ENCODE measurements around the gene CORO2A.

The CORO2A gene

GRCh38 chr9:98150721-98151120 lies 41.7 kb downstream of the CORO2A start:
- TF ChIP-seq, protein P1, sequence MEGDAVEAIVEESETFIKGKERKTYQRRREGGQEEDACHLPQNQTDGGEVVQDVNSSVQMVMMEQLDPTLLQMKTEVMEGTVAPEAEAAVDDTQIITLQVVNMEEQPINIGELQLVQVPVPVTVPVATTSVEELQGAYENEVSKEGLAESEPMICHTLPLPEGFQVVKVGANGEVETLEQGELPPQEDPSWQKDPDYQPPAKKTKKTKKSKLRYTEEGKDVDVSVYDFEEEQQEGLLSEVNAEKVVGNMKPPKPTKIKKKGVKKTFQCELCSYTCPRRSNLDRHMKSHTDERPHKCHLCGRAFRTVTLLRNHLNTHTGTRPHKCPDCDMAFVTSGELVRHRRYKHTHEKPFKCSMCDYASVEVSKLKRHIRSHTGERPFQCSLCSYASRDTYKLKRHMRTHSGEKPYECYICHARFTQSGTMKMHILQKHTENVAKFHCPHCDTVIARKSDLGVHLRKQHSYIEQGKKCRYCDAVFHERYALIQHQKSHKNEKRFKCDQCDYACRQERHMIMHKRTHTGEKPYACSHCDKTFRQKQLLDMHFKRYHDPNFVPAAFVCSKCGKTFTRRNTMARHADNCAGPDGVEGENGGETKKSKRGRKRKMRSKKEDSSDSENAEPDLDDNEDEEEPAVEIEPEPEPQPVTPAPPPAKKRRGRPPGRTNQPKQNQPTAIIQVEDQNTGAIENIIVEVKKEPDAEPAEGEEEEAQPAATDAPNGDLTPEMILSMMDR (IDR thresholded peaks at IDR 0.05; ENCODE audit: low read depth, low read length): no peak
- in situ Hi-C loops (cut with HindIII; ENCODE audit: low sequenced_read_pairs): no loop called here
- no peak for DNase-seq (ENCODE audit: low read depth, low spot score)
- H3K4me3 ChIP-seq (ENCODE audit: low read depth, low read length): no peak overlapping the region

DNA sequence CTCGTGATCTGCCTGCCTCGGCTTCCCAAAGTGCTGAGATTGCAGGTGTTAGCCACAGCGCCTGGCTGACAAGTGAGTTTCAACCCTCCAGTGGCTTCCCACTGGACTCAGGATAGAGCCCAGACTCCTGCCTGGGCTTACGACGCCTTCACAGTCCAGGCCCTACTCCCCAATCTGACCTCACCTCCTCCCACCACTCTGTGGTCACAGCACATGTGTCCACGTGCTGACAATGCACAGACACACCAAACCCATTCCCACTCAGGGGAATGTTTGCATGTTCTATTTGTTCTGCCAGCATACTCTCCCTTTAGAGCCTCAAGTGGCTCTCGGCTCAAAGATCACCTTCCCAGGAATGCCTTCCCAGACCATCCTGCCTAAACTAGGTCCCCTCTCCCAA lies 42.3 kb downstream of the CORO2A start:
- no peak overlapping the region for H3K4me3 ChIP-seq (ENCODE audit: low read depth, low read length)
- in situ Hi-C loops (cut with HindIII; ENCODE audit: low sequenced_read_pairs): no loop called here
- TF ChIP-seq, protein P1 (IDR thresholded peaks at IDR 0.05; ENCODE audit: low read depth, low read length): no peak
- DNase-seq (ENCODE audit: low read depth, low spot score): no peak

DNA sequence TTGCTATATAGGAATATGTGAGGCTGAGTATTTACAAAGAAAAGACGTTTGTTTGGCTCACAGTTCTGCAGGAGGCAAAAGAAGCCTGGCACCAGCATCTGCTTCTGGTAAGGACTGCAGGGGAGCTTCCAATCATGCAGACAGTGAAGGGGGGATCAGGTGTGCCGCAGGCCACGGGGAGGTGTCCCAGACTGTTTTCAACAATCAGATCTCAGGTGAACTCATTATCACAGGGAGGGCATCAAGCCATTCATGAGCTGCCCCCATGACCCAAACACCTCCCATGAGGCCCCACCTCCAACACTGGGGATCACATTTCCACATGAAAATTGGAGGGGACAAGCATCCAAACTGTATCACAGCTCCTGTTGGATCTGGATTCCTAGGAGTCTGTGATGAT lies 43.0 kb downstream of the CORO2A start:
- H3K4me3 ChIP-seq (ENCODE audit: low read depth, low read length): no peak overlapping the region
- in situ Hi-C loops (cut with HindIII; ENCODE audit: low sequenced_read_pairs): no loop called here
- no peak for DNase-seq (ENCODE audit: low read depth, low spot score)
- TF ChIP-seq, protein P1 (IDR thresholded peaks at IDR 0.05; ENCODE audit: low read depth, low read length): no peak

GRCh38 chr9:98148486-98148885 lies 44.0 kb downstream of the CORO2A start:
- no peak for DNase-seq (ENCODE audit: low read depth, low spot score)
- no peak overlapping the region for H3K4me3 ChIP-seq (ENCODE audit: low read depth, low read length)
- in situ Hi-C loops (cut with HindIII; ENCODE audit: low sequenced_read_pairs): no loop called here
- TF ChIP-seq, protein P1 (IDR thresholded peaks at IDR 0.05; ENCODE audit: low read depth, low read length): no peak

DNA sequence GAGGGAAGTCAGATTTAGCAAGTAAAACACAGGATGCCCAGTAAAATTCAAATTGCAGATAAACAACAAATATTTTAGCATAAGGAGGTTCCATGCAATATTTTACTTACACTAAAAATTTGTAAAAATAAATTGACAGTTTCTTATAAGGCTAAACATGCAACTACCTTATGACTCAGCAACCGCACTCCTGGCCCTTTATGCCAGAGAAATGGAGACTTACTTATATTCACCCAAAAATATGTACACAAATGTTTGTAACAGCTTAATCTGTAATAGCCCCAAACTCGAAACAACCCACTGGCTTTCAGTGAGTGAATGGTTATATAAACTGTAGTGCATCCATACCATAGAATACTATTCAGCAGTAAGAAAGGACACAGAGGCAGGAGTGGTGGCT lies 44.9 kb downstream of the CORO2A start:
- TF ChIP-seq, protein P1 (IDR thresholded peaks at IDR 0.05; ENCODE audit: low read depth, low read length): no peak
- no peak overlapping the region for H3K4me3 ChIP-seq (ENCODE audit: low read depth, low read length)
- in situ Hi-C loops (cut with HindIII; ENCODE audit: low sequenced_read_pairs): no loop called here
- DNase-seq (ENCODE audit: low read depth, low spot score): no peak

DNA sequence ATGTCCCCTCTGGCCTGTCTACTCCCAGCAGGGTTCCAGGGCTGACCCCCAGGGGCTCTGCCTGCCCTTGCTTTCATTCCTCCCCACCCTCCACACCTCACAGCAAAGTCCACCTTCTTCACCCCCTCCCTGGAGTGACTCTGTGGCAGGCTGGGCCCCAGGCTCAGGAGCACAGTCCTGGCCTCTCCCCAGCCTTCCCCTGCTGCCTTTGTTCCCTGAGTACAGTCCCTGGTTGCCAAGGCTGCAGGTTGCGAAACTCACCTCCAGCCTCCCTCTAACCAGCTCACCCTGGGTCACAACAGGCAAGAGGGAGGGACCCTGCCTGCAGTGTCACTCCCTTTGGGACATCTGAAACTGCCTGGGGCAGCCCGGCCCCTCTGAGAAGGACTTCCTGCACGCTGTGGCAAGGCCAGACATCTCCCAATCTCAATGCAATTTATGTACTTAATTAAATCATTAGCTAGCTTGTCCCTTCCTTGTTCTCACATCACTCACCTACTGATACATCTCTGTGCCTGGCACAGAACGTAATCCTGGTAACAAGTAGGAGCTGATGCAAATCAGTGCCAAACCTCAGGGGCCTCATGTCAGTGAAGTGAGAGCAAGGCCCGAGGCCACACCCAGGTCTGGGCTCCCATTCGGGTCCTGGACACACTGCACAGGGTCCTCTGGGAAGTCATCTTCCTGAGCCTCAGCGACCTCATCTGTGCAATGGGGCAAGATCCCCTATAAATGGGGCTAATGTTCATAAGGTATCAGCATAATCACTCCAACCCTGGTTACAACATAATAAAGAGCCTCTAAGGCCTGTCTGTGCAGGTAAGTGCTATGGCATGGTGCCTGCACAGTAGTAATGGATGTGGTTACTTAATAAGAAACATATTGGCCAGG lies 46.1 kb downstream of the CORO2A start:
- in situ Hi-C loops (cut with HindIII; ENCODE audit: low sequenced_read_pairs): no loop called here
- H3K4me3 ChIP-seq (ENCODE audit: low read depth, low read length): no peak overlapping the region
- DNase-seq (ENCODE audit: low read depth, low spot score): no peak
- TF ChIP-seq, protein P1 (IDR thresholded peaks at IDR 0.05; ENCODE audit: low read depth, low read length): no peak

Data from astrocyte of the spinal cord (primary cell).